Body of pancreas (tissue), 4 donors: Measurements from ENCODE around the gene FAN1.

Source experiments
- CTCF ChIP-seq, 7 experiments: fragments of 450-650 bp in 4 of 7; fragments of 200-600 bp in 3 of 7; sonication (generic) in 3 of 7; IDR thresholded peaks; one replicate each; pipeline ENCODE4 v1.5.1; 2016 to 2019; ENCODE audit warnings: antibody characterized with exemption in 7 of 7
- POLR2A ChIP-seq, 3 donors: fragments of 450-650 bp; IDR thresholded peaks; one replicate each; pipeline ENCODE4 v1.6.1; 2016; ENCODE audit warnings: antibody characterized with exemption in 3 of 3, mild to moderate bottlenecking in 2 of 3

DNA sequence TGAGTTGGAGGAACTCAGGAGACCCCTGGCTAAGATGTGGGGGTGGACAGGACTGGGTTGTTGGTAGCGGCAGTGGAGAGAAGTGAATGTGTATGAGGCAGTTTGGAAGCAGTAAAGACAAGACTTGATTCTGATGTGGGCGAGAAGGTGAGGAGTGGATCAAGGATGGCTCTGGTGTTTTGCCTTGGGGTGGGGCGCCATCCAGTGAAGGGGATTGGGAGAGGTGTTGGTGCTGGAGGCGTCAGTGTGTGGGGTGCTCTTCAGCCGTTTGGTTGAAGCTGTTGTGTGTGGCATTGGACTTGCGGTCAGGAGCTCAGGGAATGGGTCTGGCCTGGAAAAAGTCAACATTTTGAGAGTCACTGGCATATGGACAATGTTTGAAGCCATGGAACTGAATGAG lies 13.3 kb downstream of the FAN1 start:
- no peak for TF ChIP-seq CTCF (IDR thresholded peaks at IDR 0.05)
- no peak for TF ChIP-seq POLR2A (IDR thresholded peaks at IDR 0.05)
